Activated T-cell treated with anti-CD3 and anti-CD28 coated beads for 24 hours (primary cell): ENCODE results near the gene PPP1R16B.

Experiments used
- DNase-seq: peaks from one replicate; pipeline ENCODE4 v3.0.0-alpha.2; 2020; ENCODE audit warnings: low read depth

PPP1R16B gene

GRCh38 chr20:38877483-38877882 is 72.0 kb downstream of the PPP1R16B start:
- DNase-seq, result no peak

- no peak for DNase-seq
Measured at GRCh38 chr20:38878866-38879265, 73.4 kb downstream of the PPP1R16B start.

GRCh38 chr20:38880952-38881735 is 75.6 kb downstream of the PPP1R16B start:
- DNase-seq, result no peak

- DNase-seq, result no peak
Measured at GRCh38 chr20:38881806-38882440, 76.4 kb downstream of the PPP1R16B start.

- DNase-seq, result no peak
Measured at GRCh38 chr20:38882600-38882999, 77.1 kb downstream of the PPP1R16B start.

GRCh38 chr20:38883081-38883980 is 77.8 kb downstream of the PPP1R16B start:
- DNase-seq, result no peak

- DNase-seq, result no peak
Measured at GRCh38 chr20:38883981-38884733, 78.7 kb downstream of the PPP1R16B start.

GRCh38 chr20:38885357-38885756 is 79.9 kb downstream of the PPP1R16B start:
- DNase-seq, result no peak

- DNase-seq, result no peak
Measured at GRCh38 chr20:38888059-38888831, 82.7 kb downstream of the PPP1R16B start.

- DNase-seq, result no peak
Measured at GRCh38 chr20:38889050-38889449, 83.6 kb downstream of the PPP1R16B start.

- no peak for DNase-seq
Measured at GRCh38 chr20:38889792-38890496, 84.4 kb downstream of the PPP1R16B start.

- DNase-seq, result no peak
Measured at GRCh38 chr20:38890497-38890818, 85.0 kb downstream of the PPP1R16B start.

GRCh38 chr20:38892091-38892981 is 86.8 kb downstream of the PPP1R16B start:
- no peak for DNase-seq

- DNase-seq, result no peak
Measured at GRCh38 chr20:38893056-38893564, 87.6 kb downstream of the PPP1R16B start.

GRCh38 chr20:38893565-38894090 is 88.1 kb downstream of the PPP1R16B start:
- DNase-seq, result peak; percentile 79

GRCh38 chr20:38894091-38894847 is 88.8 kb downstream of the PPP1R16B start:
- DNase-seq, result no peak

- DNase-seq, result no peak
Measured at GRCh38 chr20:38895098-38895949, 89.8 kb downstream of the PPP1R16B start.
